H1 (cell line): ENCODE measurements around the gene SYNDIG1. TPM values are rescaled to one million over a fixed set of nuclear protein-coding genes. Genes with fewer than 3 reads are reported as not detected.

Experiments used
- EP300 ChIP-seq, 2 experiments: IDR thresholded peaks; 1 replicate in 1 of 2; 2 replicates in 1 of 2; pipeline ENCODE4 v1.6.1; 2011 to 2012; ENCODE audit warnings: low read depth in 2 of 2, low read length in 2 of 2, mild to moderate bottlenecking in 2 of 2, borderline replicate concordance in 1 of 2, inconsistent platforms in 1 of 2, moderate library complexity in 1 of 2
- polyA plus RNA-seq, 7 experiments: library from polyadenylated mRNA; depleted of rRNA in 3 of 7; stranded (reverse) in 5 of 7; unstranded in 2 of 7; fragments of >200 nt in 5 of 7; fragments of 200-250 nt in 2 of 7; gene quantifications; 1 replicate in 5 of 7; 2 replicates in 1 of 7; 4 replicates in 1 of 7; pipeline versions ENCODE4 v1.2.1 to v1.2.3, GENCODE V29; 2011 to 2013; ENCODE audit warnings: missing spikeins in 2 of 7, mixed read lengths in 2 of 7
- total RNA-seq: library from RNA; stranded (reverse); fragmentation: NEBNext Ultra II Directional; extraction: Animal tissue kit (Norgen Biotek cat#: 25700); gene quantifications from 2 replicates; pipeline ENCODE4 v1.2.1, GENCODE V29; 2021

Gene SYNDIG1
- total and polyA plus RNA-seq, 2 of the 8 experiments (the other 6 are each of a cell fraction or from before 2014, with no cell fraction given): 6.5 to 7.8 TPM

DNA sequence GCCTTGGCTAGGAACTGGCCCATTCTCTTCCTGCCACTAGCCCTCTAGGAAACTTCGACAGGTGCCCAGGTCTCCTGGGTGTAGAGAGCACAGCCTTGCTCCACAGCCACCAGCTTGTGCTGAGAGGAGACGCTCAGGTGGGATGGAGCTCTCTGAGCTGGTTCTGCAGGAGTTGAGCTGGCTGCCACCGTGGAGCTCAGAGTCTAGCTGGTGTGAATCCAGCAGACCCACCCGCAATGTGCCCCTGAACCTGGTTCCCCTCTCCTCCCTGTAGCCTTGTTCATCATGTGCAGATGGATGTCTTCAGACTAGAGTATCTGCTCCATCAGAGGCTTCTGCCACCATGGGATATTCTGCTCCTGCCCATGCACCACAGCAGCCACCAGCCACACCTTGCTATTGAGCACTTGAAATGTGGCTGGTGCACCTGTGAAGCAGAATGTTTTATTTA, 222.5 kb downstream of the SYNDIG1 start (continued):
- no peak for TF ChIP-seq EP300 (IDR thresholded peaks at IDR 0.05; ENCODE audit: borderline replicate concordance in 1 of 2, low read depth in 2 of 2, low read length in 2 of 2)
